SK-N-MC (cell line): Measurements from ENCODE around the gene ITGAD.

Experiments
- EZH2 ChIP-seq: fragments of 200-600 bp; sonication (generic); IDR thresholded peaks from one replicate; pipeline ENCODE4 v1.6.1; 2017; ENCODE audit warnings: antibody characterized with exemption
- POLR2AphosphoS5 ChIP-seq: IDR thresholded peaks from 2 replicates; pipeline ENCODE4 v1.6.1; 2012; ENCODE audit warnings: mild to moderate bottlenecking, low read depth, low read length, borderline replicate concordance

- TF ChIP-seq EZH2 (no peak), POLR2AphosphoS5 (no peak)
Observed at GRCh38 chr16:31413381-31413780, 20.2 kb downstream of the ITGAD start.
